GM03348 (cell line): ENCODE data around the gene ADRA2C.

ENCODE experiments used
- DNase-seq: peaks from one replicate; pipeline ENCODE4 v3.0.0; 2012; ENCODE audit warnings: low spot score

ADRA2C gene

GRCh38 chr4:3797831-3798790 is 31.9 kb downstream of the ADRA2C start:
- no peak for DNase-seq

GRCh38 chr4:3799496-3799895 is 33.3 kb downstream of the ADRA2C start:
- DNase-seq = no peak

- DNase-seq = no peak
Observed at GRCh38 chr4:3800351-3800750, 34.2 kb downstream of the ADRA2C start.

DNA sequence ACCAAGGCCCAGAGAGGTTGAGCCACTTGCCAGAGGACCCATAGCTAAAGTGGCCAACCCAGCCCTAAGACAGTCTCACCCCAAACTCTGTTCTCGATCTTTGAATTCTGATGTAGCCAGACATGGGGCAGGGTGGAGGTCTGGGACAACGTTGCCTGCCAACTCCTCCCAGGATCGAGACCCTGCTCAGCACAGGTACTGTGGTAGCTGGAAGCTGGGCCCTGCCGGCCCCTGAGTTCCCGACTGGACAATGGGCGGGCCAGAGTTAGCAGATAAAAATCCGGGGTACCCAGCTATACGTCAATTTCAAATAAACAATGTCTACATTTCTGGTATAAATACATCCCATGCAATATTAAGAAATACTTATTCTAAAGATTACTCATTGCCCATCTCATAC is 35.3 kb downstream of the ADRA2C start:
- DNase-seq = no peak

DNA sequence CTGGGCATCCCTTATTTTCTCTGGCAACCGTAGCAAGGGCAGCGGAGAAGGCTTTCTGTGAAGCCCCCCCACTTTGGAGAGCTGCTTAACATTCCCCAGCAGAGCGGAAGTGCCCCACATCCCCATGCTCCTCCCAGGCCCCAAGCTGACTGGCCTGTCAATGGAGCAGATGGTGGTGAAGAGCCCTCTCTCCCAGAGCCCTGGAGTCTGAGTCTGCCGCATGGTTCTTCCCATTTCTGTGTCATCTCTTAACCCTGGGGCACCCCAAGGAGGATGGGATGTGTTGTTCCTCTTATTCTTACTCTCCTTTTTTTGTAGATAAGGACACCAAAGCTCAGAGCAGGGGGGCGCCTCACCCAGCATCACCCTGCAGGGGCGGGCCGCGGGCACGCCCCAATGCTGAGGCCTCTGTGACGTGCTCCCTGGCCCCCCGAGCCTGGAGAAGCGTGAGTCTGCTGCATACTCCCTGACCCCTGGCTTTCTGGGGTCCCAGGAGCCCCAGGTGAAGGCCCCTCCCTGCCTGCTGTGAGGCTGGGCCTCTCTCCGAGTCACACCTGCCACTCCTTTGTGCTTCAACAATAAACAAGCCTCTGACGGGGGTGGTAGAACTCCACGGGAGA is 35.9 kb downstream of the ADRA2C start:
- DNase-seq = no peak

GRCh38 chr4:3802571-3803474 is 36.6 kb downstream of the ADRA2C start:
- no peak for DNase-seq

GRCh38 chr4:3803475-3803847 is 37.3 kb downstream of the ADRA2C start:
- no peak for DNase-seq

GRCh38 chr4:3803946-3804345 is 37.8 kb downstream of the ADRA2C start:
- no peak for DNase-seq

DNA sequence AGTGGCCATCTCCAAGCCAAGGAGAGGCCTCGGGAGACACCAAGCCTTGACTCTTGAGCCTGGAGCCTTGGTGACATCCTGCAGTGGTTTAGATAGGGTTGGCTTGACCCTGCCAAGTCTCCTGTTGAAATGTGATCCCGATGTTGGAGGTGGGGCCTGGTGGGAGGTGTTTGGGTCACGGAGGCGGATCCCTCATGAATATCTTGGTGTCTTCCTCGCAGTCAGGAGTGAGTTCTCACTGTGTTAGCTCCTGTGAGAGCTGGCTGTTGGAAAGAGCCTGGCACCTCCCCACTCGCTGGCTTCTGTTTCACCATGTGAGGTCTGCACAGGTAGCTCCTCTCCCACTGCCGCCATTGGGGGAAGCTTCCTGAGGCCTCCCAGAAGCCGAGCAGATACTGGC is 38.8 kb downstream of the ADRA2C start:
- DNase-seq = no peak

- DNase-seq = no peak
Observed at GRCh38 chr4:3805731-3806130, 39.5 kb downstream of the ADRA2C start.

DNA sequence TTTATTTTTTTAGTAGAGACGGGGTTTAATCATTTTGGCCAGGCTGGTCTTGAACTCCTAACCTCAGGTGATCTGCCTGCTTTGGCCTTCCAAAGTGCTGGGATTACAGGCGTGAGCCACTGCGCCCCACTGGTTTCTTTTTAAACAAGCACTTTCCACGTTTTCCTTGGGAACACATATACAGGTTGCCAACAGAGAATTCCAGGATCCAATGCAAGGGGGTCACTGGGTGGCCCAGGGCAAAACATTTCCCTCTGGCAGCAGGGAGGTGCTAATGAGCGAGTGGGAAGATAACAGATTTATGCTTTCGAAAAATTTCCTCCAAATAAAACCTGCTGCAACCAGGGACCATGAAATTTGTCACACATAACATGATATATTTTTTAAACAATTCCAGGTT is 41.1 kb downstream of the ADRA2C start:
- no peak for DNase-seq

DNA sequence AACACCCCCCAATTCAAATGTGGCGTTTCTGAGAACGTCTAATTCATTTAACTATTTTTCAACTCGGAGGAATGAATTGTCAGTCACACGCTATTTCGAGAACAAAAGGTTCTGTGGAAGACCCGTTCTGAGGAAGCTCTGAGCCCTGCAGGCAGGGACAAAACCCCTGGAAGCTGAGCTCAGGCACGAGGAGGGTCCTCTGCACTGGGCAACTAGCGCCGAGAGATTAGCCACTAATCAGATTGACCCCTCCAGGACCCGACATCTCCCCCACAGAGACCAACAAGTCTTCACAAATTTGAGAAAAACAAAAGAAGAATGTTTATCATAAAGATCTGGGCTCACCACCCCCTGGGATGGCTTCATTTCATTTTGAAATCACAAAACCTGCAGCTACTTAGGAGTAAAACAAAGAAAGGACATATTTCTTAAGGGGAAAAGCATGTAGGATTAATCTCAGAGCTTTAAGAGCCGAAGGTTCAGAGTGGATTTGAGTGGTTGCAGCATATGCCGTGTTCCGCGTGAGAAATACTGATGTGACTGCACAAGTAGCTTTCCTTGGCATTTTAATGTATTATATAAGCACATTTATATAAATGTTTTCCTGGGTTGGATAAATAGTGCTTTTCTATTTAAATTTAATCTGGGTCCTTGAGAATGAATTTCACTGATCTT is 41.8 kb downstream of the ADRA2C start:
- DNase-seq = no peak

DNA sequence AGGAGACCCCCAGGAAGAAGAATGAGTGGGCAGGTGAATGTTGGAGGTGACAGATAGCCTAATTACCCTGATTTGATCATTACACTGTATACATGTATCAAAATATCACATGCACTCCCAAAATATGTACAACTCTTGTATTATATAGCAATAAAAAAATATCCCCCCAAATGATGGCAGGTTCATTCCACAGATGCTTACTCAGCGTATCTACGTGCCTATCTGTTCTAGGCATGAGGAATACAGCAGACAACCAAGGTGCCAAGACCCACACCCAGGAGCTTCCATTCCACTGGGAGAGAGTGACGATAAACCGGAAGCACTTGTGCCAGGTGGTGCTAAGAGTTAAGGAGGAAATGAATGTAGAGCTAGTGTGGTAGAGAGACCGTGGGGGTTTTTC is 42.4 kb downstream of the ADRA2C start:
- DNase-seq = no peak

DNA sequence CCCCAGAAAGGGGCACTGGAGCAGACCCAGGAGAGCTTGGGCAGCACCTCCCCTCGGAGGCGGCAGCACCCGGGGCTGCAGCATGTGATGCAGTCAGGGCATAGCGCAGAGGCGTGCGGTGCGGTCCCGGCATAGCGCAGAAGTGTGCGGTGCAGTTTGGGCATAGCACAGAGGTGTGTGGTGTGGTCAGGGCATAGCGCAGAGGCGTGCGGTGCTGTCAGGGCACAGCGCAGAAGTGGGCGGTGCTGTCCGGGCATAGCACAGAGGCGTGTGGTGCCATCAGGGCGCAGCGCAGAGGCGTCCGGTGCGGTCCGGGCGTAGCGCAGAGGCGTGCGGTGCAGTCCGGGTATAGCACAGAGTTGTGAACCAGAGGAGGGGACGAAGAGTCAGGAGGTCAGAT is 42.8 kb downstream of the ADRA2C start:
- no peak for DNase-seq

- no peak for DNase-seq
Observed at GRCh38 chr4:3809451-3810110, 43.4 kb downstream of the ADRA2C start.

DNA sequence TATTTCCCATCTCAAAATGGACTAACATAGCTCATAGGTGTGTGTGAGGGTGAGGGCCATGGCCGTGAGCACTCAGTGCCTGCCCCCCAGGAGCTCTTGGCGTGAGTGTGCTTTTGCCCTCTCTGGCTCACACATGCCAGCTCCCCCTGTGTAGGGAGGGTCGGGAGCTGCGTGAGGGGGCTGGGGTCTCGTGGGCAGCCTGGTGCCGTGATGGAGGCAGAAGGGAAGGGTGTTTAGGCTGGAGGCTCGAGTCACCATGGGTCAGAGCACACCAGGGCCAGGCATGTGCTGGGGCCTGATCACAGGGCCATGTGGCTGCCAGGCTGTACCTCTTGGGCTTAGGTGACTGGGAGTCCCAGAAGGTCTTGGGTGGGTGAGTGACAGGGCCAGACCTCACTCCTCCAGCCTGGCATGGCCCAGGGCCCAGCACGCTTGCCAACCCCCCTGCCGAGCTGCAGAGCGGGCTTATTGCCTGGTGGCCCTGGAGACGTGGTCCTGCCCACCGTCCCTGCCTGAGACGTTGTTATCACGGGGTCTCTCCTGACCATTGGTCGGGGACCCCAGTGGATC is 44.0 kb downstream of the ADRA2C start:
- no peak for DNase-seq

DNA sequence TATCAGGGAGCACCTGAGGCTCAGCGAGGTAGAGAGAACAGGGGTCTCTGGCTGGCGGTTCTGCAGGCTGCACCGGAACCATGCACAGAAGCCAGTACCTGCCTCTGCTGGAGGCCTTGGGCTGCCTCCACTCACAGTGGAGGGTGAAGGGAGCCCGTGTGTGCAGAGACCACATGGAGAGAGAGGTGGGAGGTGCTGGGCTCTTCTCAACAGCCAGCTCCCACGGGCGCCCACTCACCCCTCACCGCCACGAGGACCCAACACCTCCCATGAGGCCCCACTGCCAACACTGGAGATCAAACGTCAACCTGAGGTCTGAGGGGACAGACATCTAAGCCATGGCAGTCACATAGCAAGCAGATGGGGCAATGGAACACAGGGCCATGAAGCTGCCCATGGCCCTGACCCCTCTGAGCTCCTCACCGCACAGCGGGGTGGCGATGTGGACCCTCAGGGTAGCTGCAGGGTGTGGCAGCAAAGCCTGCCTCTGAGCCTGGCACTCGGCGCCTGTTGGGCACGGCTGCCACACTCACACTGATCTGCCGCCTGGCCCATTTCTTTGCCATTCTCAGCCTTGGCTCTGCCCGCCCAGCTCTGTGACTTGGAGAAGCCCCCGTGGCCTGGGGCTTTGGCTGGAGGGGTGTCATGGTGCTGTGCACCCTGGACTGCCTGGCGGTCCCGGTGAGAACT is 44.8 kb downstream of the ADRA2C start:
- no peak for DNase-seq

DNA sequence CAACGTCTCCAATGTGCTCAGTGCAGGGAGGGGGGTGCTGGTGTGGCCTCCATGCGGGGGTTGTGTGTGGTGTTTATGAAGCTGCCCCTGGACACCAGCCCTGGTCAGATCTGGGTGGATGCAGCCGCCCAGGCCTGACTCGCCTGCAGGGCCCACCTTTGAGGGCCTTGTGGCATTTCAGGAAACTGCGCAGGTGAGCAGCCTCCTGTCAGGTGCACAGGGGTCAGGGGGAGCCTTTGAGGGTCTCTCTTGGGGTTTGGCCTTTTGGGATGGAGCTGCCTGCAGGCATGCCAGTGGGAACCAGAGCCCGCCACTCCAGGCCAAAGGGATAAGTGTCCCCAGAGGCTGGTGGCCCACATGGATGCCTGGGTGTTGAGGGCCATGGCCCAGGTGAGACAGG is 45.4 kb downstream of the ADRA2C start:
- DNase-seq = no peak

GRCh38 chr4:3812211-3812934 is 46.2 kb downstream of the ADRA2C start:
- no peak for DNase-seq
